MCF 10A (cell line): ENCODE measurements around the gene TAS2R39. TPM values are rescaled to one million over a fixed set of nuclear protein-coding genes. Genes with fewer than 3 reads are reported as not detected.

Source experiments
- BruUV-seq: library from RNA; stranded (reverse); fragments of 400-500 nt; replicated peaks from 2 replicates; lab custom pipeline; 2021; lab: Mats Ljungman, UMichigan
- CTCF ChIA-PET: fragments of 300-600 bp; sonication (Branson Sonifier 250); formaldehyde crosslinking; extraction: SDS; loops from one replicate; lab custom pipeline; 2021; ENCODE audit warnings: antibody characterized with exemption, inconsistent platforms; lab: Yijun Ruan, JAX
- POLR2A ChIA-PET: fragments of 300-600, 350-650 bp; sonication (Branson Sonifier 250); formaldehyde crosslinking; extraction: SDS; loops from one replicate; lab custom pipeline; 2020; ENCODE audit warnings: antibody characterized with exemption, inconsistent platforms; lab: Yijun Ruan, JAX
- DNase-seq: peaks from one replicate; pipeline ENCODE4 v3.0.0-alpha.2; 2018; ENCODE audit not compliant: unreplicated experiment
- H3K27ac Mint-ChIP-seq: one replicate; pipeline ENCODE4 v1.8.0; 2022; ENCODE audit warnings: mild to moderate bottlenecking, low read depth, mixed read lengths; ENCODE audit not compliant: unreplicated experiment
- H3K27me3 Mint-ChIP-seq: one replicate; pipeline ENCODE4 v1.8.0; 2022; ENCODE audit warnings: mixed read lengths; ENCODE audit not compliant: insufficient read depth, unreplicated experiment
- H3K36me3 Mint-ChIP-seq: one replicate; pipeline ENCODE4 v1.8.0; 2022; ENCODE audit warnings: mild to moderate bottlenecking, moderate library complexity, mixed read lengths; ENCODE audit not compliant: insufficient read depth, unreplicated experiment
- H3K4me1 Mint-ChIP-seq: one replicate; pipeline ENCODE4 v1.8.0; 2022; ENCODE audit warnings: mixed read lengths; ENCODE audit not compliant: insufficient read depth, unreplicated experiment
- H3K4me3 Mint-ChIP-seq: one replicate; pipeline ENCODE4 v1.8.0; 2022; ENCODE audit warnings: mild to moderate bottlenecking, moderate library complexity, mixed read lengths; ENCODE audit not compliant: unreplicated experiment
- H3K9me3 Mint-ChIP-seq: one replicate; pipeline ENCODE4 v1.8.0; 2022; ENCODE audit warnings: mixed read lengths; ENCODE audit not compliant: unreplicated experiment
- CTCF ChIP-seq: fragments of 200-600 bp; IDR thresholded peaks from one replicate; pipeline ENCODE4 v1.8.0; 2022; ENCODE audit warnings: antibody characterized with exemption, mild to moderate bottlenecking; ENCODE audit not compliant: unreplicated experiment
- intact Hi-C: fragments of 100-400 bp; cut with micrococcal nuclease; formaldehyde crosslinking; loops from 2 replicates; pipeline ENCODE4 v1.14.1; 2022
- total RNA-seq: library from RNA; stranded (reverse); gene quantifications from 2 replicates; pipeline ENCODE4 v1.2.3, GENCODE V29; 2022

The TAS2R39 gene
- total RNA-seq, 1 experiment from 2014 or later = not detected

DNA sequence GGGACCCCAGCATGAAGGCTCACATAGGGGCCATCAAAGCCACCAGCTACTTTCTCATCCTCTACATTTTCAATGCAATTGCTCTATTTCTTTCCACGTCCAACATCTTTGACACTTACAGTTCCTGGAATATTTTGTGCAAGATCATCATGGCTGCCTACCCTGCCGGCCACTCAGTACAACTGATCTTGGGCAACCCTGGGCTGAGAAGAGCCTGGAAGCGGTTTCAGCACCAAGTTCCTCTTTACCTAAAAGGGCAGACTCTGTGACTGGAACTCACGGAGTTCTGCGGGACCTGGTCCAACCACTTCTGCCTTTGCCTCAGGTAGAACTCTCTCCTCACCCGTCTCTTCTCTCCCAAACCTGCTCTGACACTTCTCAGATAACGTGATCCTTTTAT lies 39.6 kb downstream of the TAS2R39 start:
- intact Hi-C loops = no loop called here
- no peak overlapping the region for H3K4me3 Mint-ChIP-seq
- no peaks in the 10 kb centered on the region for H3K36me3 Mint-ChIP-seq
- no peak for TF ChIP-seq CTCF
- H3K27ac Mint-ChIP-seq = no peak overlapping the region
- BruUV-seq = no TSS peak
- no peaks in the 10 kb centered on the region for H3K9me3 Mint-ChIP-seq
- ChIA-PET CTCF (interaction anchor here (0.6 to 9.8 kb wide), 5 partner anchors 17 to 212 kb away, joined by 3 to 531 read pairs (median 4); no protein-coding TSS in a partner anchor), POLR2A (interaction anchor here (0.8 kb wide), 1 partner anchor 216 kb away, joined by 3 read pairs; no protein-coding TSS in a partner anchor)
- DNase-seq = no peak
- H3K4me1 Mint-ChIP-seq = no peaks in the 10 kb centered on the region
- H3K27me3 Mint-ChIP-seq = peaks cover 76% of the 10 kb centered on the region

DNA sequence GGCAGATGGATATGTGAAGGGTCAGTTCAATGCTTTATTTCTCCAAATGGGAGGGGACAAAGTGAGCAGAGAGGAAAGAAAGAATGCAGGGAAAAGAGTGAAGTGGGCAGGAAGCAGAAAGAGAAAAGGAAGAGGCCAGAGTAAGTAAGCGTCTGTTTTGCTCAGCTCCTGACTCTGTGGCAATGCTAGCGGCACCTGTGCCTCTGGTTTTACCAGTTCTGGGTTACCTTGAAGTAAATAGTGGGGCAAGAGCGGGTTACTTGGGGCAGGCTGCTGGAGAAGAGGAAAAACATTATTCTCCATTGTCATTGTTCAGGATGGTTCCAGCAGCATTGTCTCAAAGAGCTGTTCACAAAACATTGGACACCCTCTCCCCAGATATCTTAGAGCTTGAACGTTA lies 40.6 kb downstream of the TAS2R39 start:
- intact Hi-C loops = no loop called here
- ChIA-PET CTCF (interaction anchor here (0.5 to 1.4 kb wide), 5 partner anchors 9 to 710 kb away, joined by 3 to 12 read pairs (median 4); no protein-coding TSS in a partner anchor), POLR2A (no interaction called here)
- Mint-ChIP-seq H3K9me3 (no peaks in the 10 kb centered on the region), H3K36me3 (no peaks in the 10 kb centered on the region), H3K27me3 (peaks cover 66% of the 10 kb centered on the region), H3K27ac (no peak overlapping the region), H3K4me1 (no peaks in the 10 kb centered on the region), H3K4me3 (no peak overlapping the region)
- DNase-seq = no peak
- TF ChIP-seq CTCF = no peak
- no TSS peak for BruUV-seq

- no peaks in the 10 kb centered on the region for H3K36me3 Mint-ChIP-seq
- POLR2A ChIA-PET = no interaction called here
- no peaks in the 10 kb centered on the region for H3K9me3 Mint-ChIP-seq
- DNase-seq = no peak
- intact Hi-C loops = no loop called here
- CTCF ChIA-PET = interaction anchor here (0.7 kb wide), 1 partner anchor 223 kb away, joined by 3 read pairs; no protein-coding TSS in a partner anchor
- TF ChIP-seq CTCF = no peak
- H3K27me3 Mint-ChIP-seq = peaks cover 57% of the 10 kb centered on the region
- H3K27ac Mint-ChIP-seq = no peak overlapping the region
- H3K4me3 Mint-ChIP-seq = no peak overlapping the region
- H3K4me1 Mint-ChIP-seq = no peaks in the 10 kb centered on the region
- BruUV-seq = no TSS peak
These were observed 41.8 kb downstream of the TAS2R39 start for GRCh38 chr7:143225047-143225446.

DNA sequence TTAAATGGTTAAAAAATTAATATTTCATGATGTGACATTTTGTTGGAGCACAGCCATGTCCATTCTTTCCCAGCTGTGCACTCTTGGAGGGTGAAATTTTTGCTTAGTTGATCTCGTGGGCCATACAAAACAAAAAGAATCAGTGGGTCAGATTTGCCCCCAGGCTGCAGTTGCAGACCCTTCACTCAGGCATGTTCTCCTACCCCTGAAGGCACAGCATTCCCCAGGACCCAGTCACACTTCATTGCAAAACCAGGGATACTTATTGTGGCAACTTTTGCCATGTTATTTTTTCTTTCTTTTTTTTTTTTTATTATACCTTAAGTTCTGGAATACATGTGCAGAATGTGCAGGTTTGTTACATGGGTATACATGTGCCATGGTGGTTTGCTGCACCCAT lies 44.6 kb downstream of the TAS2R39 start:
- intact Hi-C loops = no loop called here
- BruUV-seq = no TSS peak
- Mint-ChIP-seq H3K27ac (no peak overlapping the region), H3K9me3 (no peaks in the 10 kb centered on the region), H3K36me3 (no peaks in the 10 kb centered on the region), H3K27me3 (peaks cover 38% of the 10 kb centered on the region), H3K4me1 (no peaks in the 10 kb centered on the region), H3K4me3 (no peak overlapping the region)
- ChIA-PET POLR2A (no interaction called here), CTCF (interaction anchor here (0.5 to 2.9 kb wide), 5 partner anchors 12 to 188 kb away, joined by 4 to 20 read pairs (median 6); no protein-coding TSS in a partner anchor)
- DNase-seq = peak; percentile 26
- TF ChIP-seq CTCF = no peak
